HepG2 (cell line): ENCODE measurements around the gene CCDC91. TPM values are rescaled to one million over a fixed set of nuclear protein-coding genes. Genes with fewer than 3 reads are reported as not detected.

ENCODE experiments used
- ATAC-seq: fragments of 200-7000 bp; cut with Tn5 transposase; 3 replicates; pipeline ENCODE4 v1.9.1; 2020; ENCODE audit warnings: mild to moderate bottlenecking, moderate library complexity
- BruUV-seq: library from RNA; stranded (reverse); fragments of 400-500 nt; replicated peaks from 2 replicates; lab custom pipeline; 2021; lab: Mats Ljungman, UMichigan
- CTCF ChIA-PET: fragments of 300-600 bp; formaldehyde crosslinking; extraction: SDS; loops from one replicate; lab custom pipeline; 2021; ENCODE audit warnings: low total read pairs, inconsistent platforms, low intra/inter-chr PET ratio; lab: Yijun Ruan, JAX
- POLR2A ChIA-PET: fragments of 350-600 bp; sonication (Branson Sonifier 250); formaldehyde crosslinking; loops from one replicate; lab custom pipeline; 2020; ENCODE audit warnings: antibody characterized with exemption, inconsistent platforms; lab: Yijun Ruan, JAX
- DNase-seq: peaks from one replicate; pipeline ENCODE4 v3.0.0-alpha.2; 2015; ENCODE audit warnings: low spot score
- FAIRE-seq: peaks from 3 replicates; lab custom pipeline; 2011; peaks lifted over from hg19 to GRCh38; lab: Jason Lieb, UNC
- H2AFZ ChIP-seq: one replicate; pipeline ENCODE4 v1.6.1; 2011; ENCODE audit warnings: low read length, inconsistent platforms
- H3K27ac ChIP-seq: fragments of 300-600 bp; 3 replicates; pipeline ENCODE4 v1.8.0; 2011; ENCODE audit warnings: mixed run types, mild to moderate bottlenecking, mixed read lengths, low read length, inconsistent platforms; ENCODE audit not compliant: insufficient read depth; ENCODE audit errors: extremely low read length
- H3K27me3 ChIP-seq, 2 experiments: fragments of 200-600 bp in 1 of 2; 2 replicates in 1 of 2; 3 replicates in 1 of 2; pipeline versions ENCODE4 v1.6.0 to v1.8.0; 2011; ENCODE audit warnings: low read length in 2 of 2, mild to moderate bottlenecking in 2 of 2, moderate library complexity in 2 of 2, inconsistent platforms in 1 of 2; ENCODE audit not compliant: insufficient read depth in 2 of 2, control insufficient read depth in 1 of 2
- H3K36me3 ChIP-seq, 2 experiments: fragments of 200-600 bp in 1 of 2; replicated peaks in 1 of 2; 2 replicates in 1 of 2; 3 replicates in 1 of 2; pipeline versions ENCODE4 v1.5.1 to v1.8.0; 2011; ENCODE audit warnings: low read length in 2 of 2, inconsistent platforms in 1 of 2; ENCODE audit not compliant: insufficient read depth in 2 of 2, control insufficient read depth in 1 of 2
- H3K4me1 ChIP-seq: 2 replicates; pipeline ENCODE4 v1.5.1; 2012; ENCODE audit warnings: low read length, inconsistent platforms; ENCODE audit not compliant: insufficient read depth
- H3K4me2 ChIP-seq: 2 replicates; pipeline ENCODE4 v1.6.0; 2011; ENCODE audit warnings: low read depth, low read length, inconsistent platforms
- H3K4me3 ChIP-seq, 3 experiments: fragments of 200-600 bp in 1 of 3; sonication (generic), shearing (Covaris generic) in 1 of 3; replicated peaks in 1 of 3; 2 replicates each; pipeline ENCODE4 v1.5.1; 2011 to 2016; ENCODE audit warnings: low read length in 3 of 3, inconsistent platforms in 2 of 3, low read depth in 2 of 3, mild to moderate bottlenecking in 2 of 3, control low read depth in 1 of 3, mixed read lengths in 1 of 3; ENCODE audit not compliant: insufficient read depth in 1 of 3
- H3K79me2 ChIP-seq: one replicate; pipeline ENCODE4 v1.6.1; 2011; ENCODE audit warnings: low read length, inconsistent platforms; ENCODE audit not compliant: insufficient read depth
- H3K9ac ChIP-seq: 2 replicates; pipeline ENCODE4 v1.6.0; 2011; ENCODE audit warnings: mild to moderate bottlenecking, low read depth, low read length, inconsistent platforms; ENCODE audit not compliant: insufficient read depth
- H3K9me3 ChIP-seq: 2 replicates; pipeline ENCODE4 v1.5.1; 2012; ENCODE audit warnings: mild to moderate bottlenecking, low read length
- H4K20me1 ChIP-seq: 2 replicates; pipeline ENCODE4 v1.6.0; 2011; ENCODE audit warnings: inconsistent platforms, mild to moderate bottlenecking, low read length, moderate library complexity; ENCODE audit not compliant: insufficient read depth
- MAFF ChIP-seq: IDR thresholded peaks from 2 replicates; pipeline ENCODE4 v1.6.1; 2011; ENCODE audit warnings: low read depth, low read length, improper control_type of control experiment
- MAFG ChIP-seq: sonication (generic); formaldehyde crosslinking; IDR thresholded peaks from 2 replicates; pipeline ENCODE4 v1.5.1; 2020; ENCODE audit warnings: mild to moderate bottlenecking, missing genetic modification reagents
- MAFK ChIP-seq, 2 experiments: IDR thresholded peaks in 1 of 2; conservative IDR thresholded peaks in 1 of 2; 2 replicates each; pipeline ENCODE4 v1.6.1; 2011; ENCODE audit warnings: improper control_type of control experiment in 2 of 2, low read length in 2 of 2
- NR3C1 ChIP-seq: sonication (generic); formaldehyde crosslinking; IDR thresholded peaks from 2 replicates; pipeline ENCODE4 v1.4.0; 2020; ENCODE audit warnings: missing genetic modification reagents
- NRL ChIP-seq: sonication (generic); formaldehyde crosslinking; IDR thresholded peaks from 2 replicates; pipeline ENCODE4 v1.5.0; 2020; ENCODE audit warnings: missing genetic modification reagents, mild to moderate bottlenecking, moderate library complexity, borderline replicate concordance
- PATZ1 ChIP-seq: sonication (generic); formaldehyde crosslinking; IDR thresholded peaks from 2 replicates; pipeline ENCODE4 v1.4.0; 2020; ENCODE audit warnings: missing genetic modification reagents
- TBP ChIP-seq: sonication (generic); formaldehyde crosslinking; IDR thresholded peaks from 2 replicates; pipeline ENCODE4 v1.5.0; 2020; ENCODE audit warnings: missing genetic modification reagents
- ZBTB8A ChIP-seq: sonication (generic); formaldehyde crosslinking; IDR thresholded peaks from 2 replicates; pipeline ENCODE4 v1.4.0; 2020; ENCODE audit warnings: mild to moderate bottlenecking, low read depth, missing genetic modification reagents, borderline replicate concordance
- ZFYVE20 ChIP-seq: sonication (generic); formaldehyde crosslinking; IDR thresholded peaks from 2 replicates; pipeline ENCODE4 v1.8.0; 2023; ENCODE audit warnings: low read depth, mild to moderate bottlenecking, moderate library complexity, missing genetic modification reagents, borderline replicate concordance
- ZNF160 ChIP-seq: sonication (generic); formaldehyde crosslinking; IDR thresholded peaks from 2 replicates; pipeline ENCODE4 v1.8.0; 2022; ENCODE audit warnings: mild to moderate bottlenecking, inconsistent platforms, missing genetic modification reagents
- WGBS: methylation state at CpG from one replicate; pipeline ENCODE4 v1.1.6; 2017; ENCODE audit warnings: low lambda C conversion rate; 5-methylcytosine and 5-hydroxymethylcytosine counted together
- in situ Hi-C: cut with HindIII; loops from 2 replicates; pipeline ENCODE4 v1.10.0; 2017; ENCODE audit warnings: low pct_unique_long_range_greater_than_20kb; ENCODE audit not compliant: extremely low pct_ligation_motif_present
- intact Hi-C: fragments of 100-400 bp; cut with micrococcal nuclease; formaldehyde crosslinking; loops from one replicate; pipeline ENCODE4 v1.10.0; 2022; ENCODE audit not compliant: unreplicated experiment
- polyA plus RNA-seq, 8 experiments: library from polyadenylated mRNA; depleted of rRNA in 3 of 8; stranded (reverse) in 7 of 8; unstranded in 1 of 8; fragments of >200 nt; fragmentation: Illumina TruSeq in 4 of 8; extraction: Trizol in 4 of 8; gene quantifications; 2 replicates each; pipeline versions ENCODE4 v1.2.1 to v1.2.3, GENCODE V29; 2011 to 2016; ENCODE audit warnings: low read depth in 4 of 8, missing spikeins in 1 of 8, mixed read lengths in 1 of 8; ENCODE audit not compliant: insufficient read depth in 1 of 8
- total RNA-seq, 5 experiments: library from RNA; depleted of rRNA; stranded (reverse); fragments of >200 nt; fragmentation: Illumina TruSeq; extraction: Trizol; gene quantifications; 2 replicates each; pipeline ENCODE4 v1.2.3, GENCODE V29; 2016; ENCODE audit warnings: low read depth in 1 of 5
- TF ChIP-seq, protein P1 (sequence below): sonication (generic); formaldehyde crosslinking; IDR thresholded peaks from 2 replicates; pipeline ENCODE4 v1.5.0; 2020; ENCODE audit warnings: missing genetic modification reagents

CCDC91 gene
- total and polyA plus RNA-seq, 2 of the 13 experiments (the other 11 are each of a cell fraction or from before 2014, with no cell fraction given) = 9.8 to 15.8 TPM

DNA sequence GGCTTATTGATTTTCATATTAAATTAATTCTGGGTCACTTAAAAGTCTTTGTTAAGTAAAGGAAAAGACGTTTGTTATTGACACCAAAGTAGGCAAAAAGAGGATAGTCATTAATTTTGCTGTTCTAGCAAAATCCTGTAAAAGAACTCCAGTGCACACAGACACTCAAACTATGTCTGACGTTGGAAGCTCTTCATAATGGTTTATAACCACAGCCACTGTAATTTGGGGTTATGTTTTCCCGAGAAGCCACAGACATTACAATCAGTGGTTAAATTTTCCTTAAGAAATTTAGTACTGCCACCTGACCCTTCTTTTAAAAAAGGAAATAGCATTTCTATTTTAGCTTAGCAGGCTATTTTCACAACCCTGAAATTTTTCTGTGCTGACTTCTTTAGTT, 267.5 kb downstream of the CCDC91 start:
- 78% methylated on average over 3 of the region's 3 CpGs for WGBS
- ATAC-seq (no peak), FAIRE-seq (no peak), DNase-seq (no peak)
- Histone ChIP-seq H3K27ac (no peak overlapping the region), H3K4me1 (no peaks in the 10 kb centered on the region), H3K4me3 (no peak overlapping the region), H3K27me3 (no peaks in the 10 kb centered on the region), H3K9ac (no peak overlapping the region), H3K9me3 (no peaks in the 10 kb centered on the region), H3K4me2 (no peak overlapping the region), H4K20me1 (no peaks in the 10 kb centered on the region), H2AFZ (no peak overlapping the region), H3K36me3 (no peaks in the 10 kb centered on the region), H3K79me2 (no peaks in the 10 kb centered on the region)
- in situ Hi-C loops (no loop called here), intact Hi-C loops (no loop called here)
- CTCF ChIA-PET = no interaction called here
- no peak for TF ChIP-seq TBP (CRISPR knock-in tag)
- TF ChIP-seq PATZ1 (CRISPR knock-in tag) = no peak
- peak; percentile 35 for TF ChIP-seq MAFF
- no peak for TF ChIP-seq MAFG
- TF ChIP-seq MAFK (conservative IDR thresholded peaks at IDR 0.05 in 1 of 2, IDR thresholded peaks at IDR 0.05 in 1 of 2; ENCODE audit: low read length in 2 of 2) = peak; percentile 32 to 40; a peak in 3 of 4 replicates
- no peak for TF ChIP-seq NR3C1 (CRISPR knock-in tag)
- TF ChIP-seq ZFYVE20 (CRISPR knock-in tag) = no peak
- TF ChIP-seq, protein P1, sequence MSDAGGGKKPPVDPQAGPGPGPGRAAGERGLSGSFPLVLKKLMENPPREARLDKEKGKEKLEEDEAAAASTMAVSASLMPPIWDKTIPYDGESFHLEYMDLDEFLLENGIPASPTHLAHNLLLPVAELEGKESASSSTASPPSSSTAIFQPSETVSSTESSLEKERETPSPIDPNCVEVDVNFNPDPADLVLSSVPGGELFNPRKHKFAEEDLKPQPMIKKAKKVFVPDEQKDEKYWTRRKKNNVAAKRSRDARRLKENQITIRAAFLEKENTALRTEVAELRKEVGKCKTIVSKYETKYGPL (CRISPR knock-in tag) = no peak
- TF ChIP-seq ZBTB8A = no peak
- no peak for TF ChIP-seq ZNF160
- TF ChIP-seq NRL (CRISPR knock-in tag) = no peak
- no TSS peak for BruUV-seq
- POLR2A ChIA-PET = no interaction called here
